NCI-H2171 (cell line): ENCODE data around the gene PTGR2.
A peak's percentile ranks its signal among the peaks of the same experiment; 100 is the strongest.
"Not testable (repeated sequence)": the region's sequence is repeated elsewhere in the genome, so short reads cannot be mapped to it uniquely, and the experiment has no call there.

Experiments used
- DNase-seq: peaks from one replicate; lab custom pipeline; 2025; lab: John Stamatoyannopoulos, UW

The PTGR2 gene

GRCh38 chr14:73851567-73852382 lies at the start of gene PTGR2:
PTGR2 (plus strand) TSS chr14:73851831; CDS start chr14:73858863, 7,032 bp downstream.
- DNase-seq, result peak; percentile 99

- no peak for DNase-seq
These were observed 49.0 kb upstream of the PTGR2 start for GRCh38 chr14:73802431-73803188.

GRCh38 chr14:73804636-73805035 lies 47.0 kb upstream of the PTGR2 start:
- no peak for DNase-seq

GRCh38 chr14:73807457-73807856 lies 44.2 kb upstream of the PTGR2 start:
- DNase-seq, result no peak

- DNase-seq, result no peak
These were observed 42.2 kb upstream of the PTGR2 start for GRCh38 chr14:73809391-73809790.

- DNase-seq, result no peak
These were observed 41.0 kb upstream of the PTGR2 start for GRCh38 chr14:73810478-73811163.

- no peak for DNase-seq
These were observed 40.5 kb upstream of the PTGR2 start for GRCh38 chr14:73811164-73811503.

GRCh38 chr14:73814153-73814552 lies 37.5 kb upstream of the PTGR2 start:
- DNase-seq, result no peak

GRCh38 chr14:73815849-73816248 lies 35.8 kb upstream of the PTGR2 start:
- no peak for DNase-seq

- DNase-seq, result no peak
These were observed 35.2 kb upstream of the PTGR2 start for GRCh38 chr14:73816393-73816816.

- DNase-seq, result no peak
These were observed 34.5 kb upstream of the PTGR2 start for GRCh38 chr14:73817020-73817655.

- DNase-seq, result no peak
These were observed 32.8 kb upstream of the PTGR2 start for GRCh38 chr14:73818821-73819220.

- DNase-seq, result no peak
These were observed 31.0 kb upstream of the PTGR2 start for GRCh38 chr14:73820631-73821030.

GRCh38 chr14:73823339-73823885 lies 28.2 kb upstream of the PTGR2 start:
- DNase-seq, result no peak

GRCh38 chr14:73824127-73824526 lies 27.5 kb upstream of the PTGR2 start:
- no peak for DNase-seq

- DNase-seq, result no peak
These were observed 27.1 kb upstream of the PTGR2 start for GRCh38 chr14:73824536-73824935.

GRCh38 chr14:73825551-73826188 lies 26.0 kb upstream of the PTGR2 start:
- DNase-seq, result peak; percentile 82

- not testable (repeated sequence) for DNase-seq
These were observed 24.4 kb upstream of the PTGR2 start for GRCh38 chr14:73827190-73827589.

- DNase-seq, result no peak
These were observed 22.6 kb upstream of the PTGR2 start for GRCh38 chr14:73829071-73829470.

- DNase-seq, result no peak
These were observed 21.9 kb upstream of the PTGR2 start for GRCh38 chr14:73829526-73830431.
